Smooth muscle cell (in vitro differentiated cells): ENCODE measurements around the gene VWA8. TPM values are rescaled to one million over a fixed set of nuclear protein-coding genes. Genes with fewer than 3 reads are reported as not detected.

Source experiments
- DNase-seq: peaks from one replicate; lab custom pipeline; 2025; ENCODE audit not compliant: unreplicated experiment; lab: John Stamatoyannopoulos, UW
- H2AFZ ChIP-seq: fragments of 200-600 bp; sonication (generic); 2 replicates; pipeline ENCODE4 v1.6.0; 2016; ENCODE audit warnings: antibody characterized with exemption, low read depth, mild to moderate bottlenecking
- H3F3A ChIP-seq: fragments of 200-600 bp; sonication (generic); 2 replicates; pipeline ENCODE4 v1.6.0; 2017; ENCODE audit warnings: antibody characterized with exemption, low read depth
- H3K27ac ChIP-seq: fragments of 200-600 bp; sonication (generic); 2 replicates; pipeline ENCODE4 v1.5.1; 2016; ENCODE audit warnings: low read depth, mild to moderate bottlenecking
- H3K27me3 ChIP-seq: fragments of 200-600 bp; sonication (generic); 2 replicates; pipeline ENCODE4 v1.6.1; 2016; ENCODE audit warnings: low read depth, mild to moderate bottlenecking
- H3K36me3 ChIP-seq: fragments of 200-600 bp; sonication (generic); 2 replicates; pipeline ENCODE4 v1.5.1; 2016; ENCODE audit warnings: low read depth
- H3K4me1 ChIP-seq: fragments of 200-600 bp; sonication (generic); 2 replicates; pipeline ENCODE4 v1.5.1; 2016; ENCODE audit warnings: low read depth
- H3K4me2 ChIP-seq: fragments of 200-600 bp; sonication (generic); 2 replicates; pipeline ENCODE4 v1.6.0; 2016; ENCODE audit warnings: mild to moderate bottlenecking
- H3K4me3 ChIP-seq: fragments of 200-600 bp; sonication (generic); 2 replicates; pipeline ENCODE4 v1.5.1; 2016; ENCODE audit warnings: mild to moderate bottlenecking
- H3K79me2 ChIP-seq: fragments of 200-600 bp; sonication (generic); 2 replicates; pipeline ENCODE4 v1.6.0; 2016; ENCODE audit warnings: low read depth, mild to moderate bottlenecking
- H3K9ac ChIP-seq: fragments of 200-600 bp; sonication (generic); 2 replicates; pipeline ENCODE4 v1.6.0; 2016; ENCODE audit warnings: low read depth
- H3K9me3 ChIP-seq: fragments of 200-600 bp; sonication (generic); replicated peaks from 2 replicates; pipeline ENCODE4 v1.5.1; 2016; ENCODE audit warnings: low read depth
- H4K20me1 ChIP-seq: fragments of 200-600 bp; sonication (generic); 2 replicates; pipeline ENCODE4 v1.6.0; 2016; ENCODE audit warnings: low read depth
- CTCF ChIP-seq: fragments of 200-600 bp; sonication (generic); IDR thresholded peaks from 2 replicates; pipeline ENCODE4 v1.5.1; 2017; ENCODE audit warnings: borderline replicate concordance, mild to moderate bottlenecking, antibody characterized with exemption; ENCODE audit not compliant: insufficient read depth, poor library complexity, severe bottlenecking
- WGBS: methylation state at CpG from one replicate; pipeline ENCODE4 v1.1.7; 2016; ENCODE audit warnings: low lambda C conversion rate; 5-methylcytosine and 5-hydroxymethylcytosine counted together
- polyA plus RNA-seq: library from polyadenylated mRNA; unstranded; fragments of >200 nt; fragmentation: Nextera tagmentation; extraction: Ambion mirVana; gene quantifications from 2 replicates; pipeline ENCODE4 v1.2.1, GENCODE V29; 2016
- total RNA-seq: library from RNA; depleted of rRNA; stranded (reverse); fragments of >200 nt; gene quantifications from 2 replicates; pipeline ENCODE4 v1.2.3, GENCODE V29; 2014

VWA8 gene
- total RNA-seq (14.4 and 17.2 TPM in 2 replicates), polyA plus RNA-seq (2.6 and 3.6 TPM in 2 replicates)

- 2% methylated on average over 73 of the region's 83 CpGs for WGBS
- H4K20me1 ChIP-seq, result no peaks in the 10 kb centered on the region
- peak within 1 kb of the TSS; percentile 100 for H2AFZ ChIP-seq
- H3K36me3 ChIP-seq, result no peaks in the 10 kb centered on the region
- H3K4me1 ChIP-seq, result peaks cover 8% of the 10 kb centered on the region
- peak within 1 kb of the TSS; percentile 60 for H3K9ac ChIP-seq
- H3F3A ChIP-seq, result no peaks in the 10 kb centered on the region
- H3K27me3 ChIP-seq, result no peaks in the 10 kb centered on the region
- H3K4me3 ChIP-seq, result peak within 1 kb of the TSS; percentile 79
- peak within 1 kb of the TSS; percentile 89 for H3K4me2 ChIP-seq
- peak; percentile 22 for DNase-seq
- no peaks in the 10 kb centered on the region for H3K9me3 ChIP-seq
- peak within 1 kb of the TSS; percentile 52 for H3K27ac ChIP-seq
- no peak for TF ChIP-seq CTCF
- peaks cover 34% of the 10 kb centered on the region for H3K79me2 ChIP-seq
Observed at GRCh38 chr13:41960637-41961465, at the start of gene VWA8. Gene VWA8, minus strand, starts transcription at chr13:41961109. Its CDS starts 94 bp downstream, at chr13:41961015.

- Histone ChIP-seq H3K4me2 (no peak overlapping the region), H3K27ac (no peak overlapping the region), H3K36me3 (no peaks in the 10 kb centered on the region), H3K4me3 (no peak overlapping the region), H3K4me1 (no peaks in the 10 kb centered on the region), H3K79me2 (no peaks in the 10 kb centered on the region), H3K9ac (no peak overlapping the region), H2AFZ (no peak overlapping the region), H3K9me3 (no peaks in the 10 kb centered on the region), H3K27me3 (no peaks in the 10 kb centered on the region), H4K20me1 (no peaks in the 10 kb centered on the region), H3F3A (no peaks in the 10 kb centered on the region)
- DNase-seq, result no peak
- no peak for TF ChIP-seq CTCF
- WGBS, result 88% methylated on average over 4 of the region's 4 CpGs
Observed at GRCh38 chr13:42009057-42009456, 48.1 kb upstream of the VWA8 start.

GRCh38 chr13:42007844-42008243, 46.9 kb upstream of the VWA8 start:
- H3K27ac ChIP-seq, result no peak overlapping the region
- H3K9ac ChIP-seq, result no peak overlapping the region
- H2AFZ ChIP-seq, result no peak overlapping the region
- no peaks in the 10 kb centered on the region for H3K27me3 ChIP-seq
- H4K20me1 ChIP-seq, result no peaks in the 10 kb centered on the region
- H3K36me3 ChIP-seq, result no peaks in the 10 kb centered on the region
- TF ChIP-seq CTCF, result no peak
- H3K4me3 ChIP-seq, result no peak overlapping the region
- H3K4me1 ChIP-seq, result no peaks in the 10 kb centered on the region
- no peaks in the 10 kb centered on the region for H3K9me3 ChIP-seq
- H3K79me2 ChIP-seq, result no peaks in the 10 kb centered on the region
- peak overlapping the region; percentile 0 for H3K4me2 ChIP-seq
- WGBS, result 88% methylated on average over 1 of the region's 1 CpG
- no peaks in the 10 kb centered on the region for H3F3A ChIP-seq
- DNase-seq, result no peak
